GM12865 (cell line): Measurements from ENCODE around the gene SLC15A4.

Experiments used
- DNase-seq: peaks from one replicate; pipeline ENCODE4 v3.0.0; 2010; ENCODE audit warnings: low read depth
- H3K4me3 ChIP-seq: 2 replicates; pipeline ENCODE4 v1.5.1; 2011; ENCODE audit warnings: mild to moderate bottlenecking, low read depth, low read length, control low read depth
- TF ChIP-seq, protein P1 (sequence below): IDR thresholded peaks from 2 replicates; pipeline ENCODE4 v1.5.1; 2011; ENCODE audit warnings: low read length, control low read depth, low read depth, inconsistent platforms; ENCODE audit not compliant: insufficient read depth; ENCODE audit errors: missing control alignments

The SLC15A4 gene

GRCh38 chr12:128813883-128814282, 9.9 kb downstream of the SLC15A4 start:
- TF ChIP-seq, protein P1, sequence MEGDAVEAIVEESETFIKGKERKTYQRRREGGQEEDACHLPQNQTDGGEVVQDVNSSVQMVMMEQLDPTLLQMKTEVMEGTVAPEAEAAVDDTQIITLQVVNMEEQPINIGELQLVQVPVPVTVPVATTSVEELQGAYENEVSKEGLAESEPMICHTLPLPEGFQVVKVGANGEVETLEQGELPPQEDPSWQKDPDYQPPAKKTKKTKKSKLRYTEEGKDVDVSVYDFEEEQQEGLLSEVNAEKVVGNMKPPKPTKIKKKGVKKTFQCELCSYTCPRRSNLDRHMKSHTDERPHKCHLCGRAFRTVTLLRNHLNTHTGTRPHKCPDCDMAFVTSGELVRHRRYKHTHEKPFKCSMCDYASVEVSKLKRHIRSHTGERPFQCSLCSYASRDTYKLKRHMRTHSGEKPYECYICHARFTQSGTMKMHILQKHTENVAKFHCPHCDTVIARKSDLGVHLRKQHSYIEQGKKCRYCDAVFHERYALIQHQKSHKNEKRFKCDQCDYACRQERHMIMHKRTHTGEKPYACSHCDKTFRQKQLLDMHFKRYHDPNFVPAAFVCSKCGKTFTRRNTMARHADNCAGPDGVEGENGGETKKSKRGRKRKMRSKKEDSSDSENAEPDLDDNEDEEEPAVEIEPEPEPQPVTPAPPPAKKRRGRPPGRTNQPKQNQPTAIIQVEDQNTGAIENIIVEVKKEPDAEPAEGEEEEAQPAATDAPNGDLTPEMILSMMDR, result no peak
- DNase-seq, result peak; percentile 77
- H3K4me3 ChIP-seq, result no peak overlapping the region

- no peak overlapping the region for H3K4me3 ChIP-seq
- no peak for DNase-seq
- TF ChIP-seq, protein P1, result no peak
Measured at GRCh38 chr12:128813392-128813791, 10.4 kb downstream of the SLC15A4 start.

- H3K4me3 ChIP-seq, result peak overlapping the region; percentile 35
- TF ChIP-seq, protein P1, result no peak
- DNase-seq, result peak; percentile 85
Measured at GRCh38 chr12:128811806-128812205, 12.0 kb downstream of the SLC15A4 start.

DNA sequence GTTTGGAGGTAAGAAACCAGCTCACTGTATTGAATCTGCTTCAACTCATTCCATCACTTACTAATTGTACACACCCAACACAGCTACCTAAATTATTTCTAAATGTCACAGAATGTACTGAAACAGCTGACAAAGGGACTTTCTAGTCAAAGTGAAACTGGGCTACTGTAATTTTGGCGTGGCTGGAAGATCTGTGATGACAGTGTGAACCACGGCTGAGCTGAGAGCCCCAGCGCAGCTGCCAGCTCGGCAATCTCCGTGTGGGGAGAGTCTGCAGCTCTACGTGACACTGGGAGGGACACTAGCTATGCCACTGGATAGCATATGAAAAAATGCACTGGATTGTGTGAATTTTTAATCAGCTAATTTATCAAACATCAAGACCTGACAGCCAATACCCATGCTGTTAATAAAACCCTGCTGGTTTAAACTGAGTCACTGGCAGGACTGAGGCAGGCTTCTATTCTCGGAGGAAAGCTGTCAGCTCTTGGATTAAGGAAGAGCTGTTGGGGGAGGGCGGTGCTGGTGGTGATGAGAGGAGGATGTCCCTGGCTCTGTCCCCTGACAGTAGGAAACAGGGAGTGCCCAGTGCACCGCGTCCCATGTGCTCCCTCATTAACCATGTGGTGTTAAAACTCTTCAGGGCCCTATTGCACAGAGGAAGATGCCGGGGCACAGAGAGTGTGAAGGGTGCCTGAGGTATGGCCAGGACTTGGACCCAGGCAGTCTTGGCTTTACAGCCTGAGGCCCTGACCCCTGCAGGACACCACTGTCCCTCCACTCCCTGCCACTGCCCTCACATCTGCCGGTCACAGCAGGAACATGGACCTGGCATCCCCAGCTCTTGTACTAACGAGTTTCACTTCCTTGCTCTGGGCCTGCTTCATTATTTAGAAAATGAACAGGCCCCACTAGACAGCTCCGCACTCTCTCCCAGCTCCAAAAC, 13.3 kb downstream of the SLC15A4 start:
- TF ChIP-seq, protein P1, result no peak
- peak overlapping the region; percentile 35 for H3K4me3 ChIP-seq
- peak; percentile 87 for DNase-seq

DNA sequence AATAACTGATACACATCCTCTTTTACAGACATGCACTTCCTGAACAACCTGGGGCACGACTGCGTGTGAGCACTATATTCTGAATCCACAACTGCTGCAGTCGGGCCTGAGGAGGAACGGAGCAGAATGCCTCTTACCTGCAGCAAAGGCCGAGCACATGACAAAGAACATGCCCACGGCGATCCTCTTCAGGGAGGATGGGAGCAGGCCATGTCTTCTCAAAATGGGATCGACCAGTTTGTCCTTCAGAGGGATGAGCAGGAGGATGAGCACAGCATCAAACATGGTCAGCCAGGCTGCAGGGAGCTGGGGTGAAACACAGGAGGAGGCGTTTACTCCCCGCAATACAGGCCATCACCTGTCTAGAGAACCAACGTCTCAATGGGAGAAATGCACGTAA, 15.1 kb downstream of the SLC15A4 start:
- TF ChIP-seq, protein P1, result no peak
- H3K4me3 ChIP-seq, result no peak overlapping the region
- DNase-seq, result no peak

GRCh38 chr12:128807161-128807724, 16.5 kb downstream of the SLC15A4 start:
- DNase-seq, result peak; percentile 54
- no peak overlapping the region for H3K4me3 ChIP-seq
- TF ChIP-seq, protein P1, result no peak
